Measurements from ENCODE around the gene PAX9. TPM values are rescaled to one million over a fixed set of nuclear protein-coding genes. Genes with fewer than 3 reads are reported as not detected.

PAX9 gene
- total and polyA plus RNA-seq, 9 of the 15 experiments (the other 6 are each of a cell fraction or from before 2014, with no cell fraction given), result 0.87 to 2.4 (median 1.3) TPM

DNA sequence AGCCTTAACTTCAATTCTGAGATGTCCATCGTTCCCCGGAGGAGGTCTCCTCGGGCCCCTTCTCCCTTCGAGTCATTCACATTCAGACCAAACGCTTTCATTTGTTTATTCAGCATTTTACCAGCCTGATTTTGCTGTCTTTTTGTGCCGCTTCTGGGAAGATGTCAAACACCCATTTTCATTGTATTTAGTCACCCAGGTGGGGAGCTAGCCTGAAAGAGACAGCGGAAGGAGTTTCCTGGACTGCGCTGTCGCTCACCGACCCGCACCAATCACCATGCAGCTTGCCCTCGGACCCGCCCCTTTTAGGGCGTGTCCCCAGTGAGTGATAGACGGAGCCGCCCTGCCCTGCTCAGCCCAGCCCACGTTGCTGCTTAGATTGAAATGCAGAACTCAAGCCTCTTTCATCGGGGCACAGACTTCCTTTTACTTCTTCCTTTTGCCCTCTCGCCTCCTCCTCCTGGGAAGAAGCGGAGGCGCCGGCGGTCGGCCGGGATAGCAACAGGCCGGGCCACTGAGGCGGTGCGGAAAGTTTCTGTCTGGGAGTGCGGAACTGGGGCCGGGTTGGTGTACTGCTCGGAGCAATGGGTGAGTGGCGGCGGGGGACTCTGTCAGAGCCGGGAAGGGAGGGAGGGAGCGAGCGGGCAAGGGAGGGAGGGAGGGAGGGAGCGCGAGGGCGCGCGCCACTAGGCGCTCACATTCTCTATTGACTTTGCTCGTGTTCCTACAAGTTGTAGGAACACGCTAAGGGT is at the start of gene PAX9 (continued):
- TF ChIP-seq BCLAF1 (IDR thresholded peaks at IDR 0.05; ENCODE audit: borderline replicate concordance in 1 of 2, control insufficient read depth in 1 of 2, low read depth in 2 of 2, low read length in 1 of 2) (no peak), SRSF9 (IDR thresholded peaks at IDR 0.05; ENCODE audit: borderline replicate concordance, low read depth, low read length) (no peak), ZNF134 (CRISPR knock-in tag; conservative IDR thresholded peaks at IDR 0.05) (no peak), POLR2AphosphoS2 (IDR thresholded peaks at IDR 0.05; ENCODE audit: low read length) (no peak), RBM14 (IDR thresholded peaks at IDR 0.05; ENCODE audit: borderline replicate concordance, insufficient read depth, low read depth, low read length) (no peak), TFAP4 (CRISPR knock-in tag; IDR thresholded peaks at IDR 0.05; ENCODE audit: borderline replicate concordance) (peak; percentile 30; the same call in 1 of the 2 replicates), CREB3L1 (IDR thresholded peaks at IDR 0.05; ENCODE audit: borderline replicate concordance, low read depth) (no peak), SUPT5H (IDR thresholded peaks at IDR 0.05) (peak; percentile 43; the same call in 1 of the 2 replicates), ATF1 (CRISPR knock-in tag; IDR thresholded peaks at IDR 0.05) (no peak), ATF1 (tag; IDR thresholded peaks at IDR 0.05) (peak; percentile 35)
- TF ChIP-seq, protein P1, sequence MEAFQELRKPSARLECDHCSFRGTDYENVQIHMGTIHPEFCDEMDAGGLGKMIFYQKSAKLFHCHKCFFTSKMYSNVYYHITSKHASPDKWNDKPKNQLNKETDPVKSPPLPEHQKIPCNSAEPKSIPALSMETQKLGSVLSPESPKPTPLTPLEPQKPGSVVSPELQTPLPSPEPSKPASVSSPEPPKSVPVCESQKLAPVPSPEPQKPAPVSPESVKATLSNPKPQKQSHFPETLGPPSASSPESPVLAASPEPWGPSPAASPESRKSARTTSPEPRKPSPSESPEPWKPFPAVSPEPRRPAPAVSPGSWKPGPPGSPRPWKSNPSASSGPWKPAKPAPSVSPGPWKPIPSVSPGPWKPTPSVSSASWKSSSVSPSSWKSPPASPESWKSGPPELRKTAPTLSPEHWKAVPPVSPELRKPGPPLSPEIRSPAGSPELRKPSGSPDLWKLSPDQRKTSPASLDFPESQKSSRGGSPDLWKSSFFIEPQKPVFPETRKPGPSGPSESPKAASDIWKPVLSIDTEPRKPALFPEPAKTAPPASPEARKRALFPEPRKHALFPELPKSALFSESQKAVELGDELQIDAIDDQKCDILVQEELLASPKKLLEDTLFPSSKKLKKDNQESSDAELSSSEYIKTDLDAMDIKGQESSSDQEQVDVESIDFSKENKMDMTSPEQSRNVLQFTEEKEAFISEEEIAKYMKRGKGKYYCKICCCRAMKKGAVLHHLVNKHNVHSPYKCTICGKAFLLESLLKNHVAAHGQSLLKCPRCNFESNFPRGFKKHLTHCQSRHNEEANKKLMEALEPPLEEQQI (IDR thresholded peaks at IDR 0.05), result no peak
- TF ChIP-seq, protein P2, sequence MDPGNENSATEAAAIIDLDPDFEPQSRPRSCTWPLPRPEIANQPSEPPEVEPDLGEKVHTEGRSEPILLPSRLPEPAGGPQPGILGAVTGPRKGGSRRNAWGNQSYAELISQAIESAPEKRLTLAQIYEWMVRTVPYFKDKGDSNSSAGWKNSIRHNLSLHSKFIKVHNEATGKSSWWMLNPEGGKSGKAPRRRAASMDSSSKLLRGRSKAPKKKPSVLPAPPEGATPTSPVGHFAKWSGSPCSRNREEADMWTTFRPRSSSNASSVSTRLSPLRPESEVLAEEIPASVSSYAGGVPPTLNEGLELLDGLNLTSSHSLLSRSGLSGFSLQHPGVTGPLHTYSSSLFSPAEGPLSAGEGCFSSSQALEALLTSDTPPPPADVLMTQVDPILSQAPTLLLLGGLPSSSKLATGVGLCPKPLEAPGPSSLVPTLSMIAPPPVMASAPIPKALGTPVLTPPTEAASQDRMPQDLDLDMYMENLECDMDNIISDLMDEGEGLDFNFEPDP (CRISPR knock-in tag; IDR thresholded peaks at IDR 0.05), result no peak

All from K562 (cell line).